HG03342 (cell line): ENCODE measurements around the gene KRTAP2-1.
"Not testable (repeated sequence)": the region's sequence is repeated elsewhere in the genome, so short reads cannot be mapped to it uniquely, and the experiment has no call there.

Experiments used
- ATAC-seq: cut with Tn5 transposase; IDR thresholded peaks from one replicate; pipeline ENCODE4 v1.9.1; 2021; ENCODE audit warnings: mild to moderate bottlenecking, moderate library complexity; ENCODE audit not compliant: unreplicated experiment

KRTAP2-1 gene

GRCh38 chr17:41058741-41059140 is 11.6 kb upstream of the KRTAP2-1 start:
- no peak for ATAC-seq

GRCh38 chr17:41057547-41057946 is 10.4 kb upstream of the KRTAP2-1 start:
- no peak for ATAC-seq

DNA sequence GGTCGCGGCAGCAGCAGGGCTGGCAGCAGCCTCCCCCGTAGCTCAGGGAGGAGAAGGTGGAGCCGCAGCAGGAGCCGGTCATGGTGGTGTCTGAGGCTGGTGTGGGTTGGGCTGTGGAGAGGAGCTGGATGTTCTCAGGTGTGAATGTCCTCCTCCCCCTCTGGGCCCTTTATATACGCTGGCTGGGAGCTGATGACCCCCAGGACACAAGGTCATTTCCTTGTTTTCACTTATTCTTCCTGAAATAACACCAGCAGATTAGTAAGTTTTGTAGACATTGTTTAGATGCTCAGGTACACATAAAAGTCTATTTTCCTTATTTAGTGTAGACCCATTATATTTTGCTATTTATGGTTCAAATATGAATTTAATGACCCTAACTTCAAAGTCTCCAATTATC is 8.0 kb upstream of the KRTAP2-1 start, which contains the start of gene KRTAP2-2:
KRTAP2-2 (minus strand) TSS at position 101 of the 400 bp plus-strand sequence; CDS start at position 82, 19 bp downstream.
- not testable (repeated sequence) for ATAC-seq

DNA sequence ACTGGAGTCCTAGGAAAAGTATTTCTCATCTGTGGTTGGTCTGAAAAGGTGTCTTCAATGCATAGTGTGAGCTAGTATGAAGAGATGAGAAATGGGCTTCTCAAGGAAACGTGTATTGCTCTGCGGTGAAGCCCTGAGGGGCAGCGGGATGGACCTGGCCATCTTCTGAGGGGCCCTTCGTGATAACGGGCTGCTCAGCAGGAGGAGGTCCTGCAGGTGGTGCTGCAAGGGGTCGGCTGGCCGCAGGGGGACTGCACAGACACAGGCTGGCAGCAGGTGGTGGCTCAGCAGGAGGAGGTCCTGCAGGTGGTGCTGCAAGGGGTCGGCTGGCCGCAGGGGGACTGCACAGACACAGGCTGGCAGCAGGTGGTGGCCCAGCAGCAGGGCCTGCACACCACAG is 7.4 kb upstream of the KRTAP2-1 start:
- not testable (repeated sequence) for ATAC-seq

DNA sequence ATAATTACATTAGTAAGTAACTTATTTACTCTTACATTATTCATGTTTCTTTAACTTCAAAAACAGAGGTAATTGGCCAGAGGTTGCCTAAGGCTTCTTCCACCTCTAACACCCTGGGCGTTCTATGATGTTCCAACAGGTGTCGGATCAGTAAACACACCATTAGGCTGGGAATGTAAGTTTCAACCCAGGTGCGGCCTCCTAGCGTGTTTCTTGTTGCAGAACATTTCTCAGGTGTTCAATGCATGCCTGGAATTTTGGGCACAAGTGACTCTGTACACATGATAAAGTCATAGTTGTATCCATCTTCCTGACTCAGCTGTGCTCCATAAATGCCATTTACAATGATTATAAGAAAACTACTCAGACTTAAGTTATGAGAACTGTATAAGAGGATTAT is 6.9 kb upstream of the KRTAP2-1 start:
- no peak for ATAC-seq

GRCh38 chr17:41052566-41052965 is 5.5 kb upstream of the KRTAP2-1 start:
- no peak for ATAC-seq

DNA sequence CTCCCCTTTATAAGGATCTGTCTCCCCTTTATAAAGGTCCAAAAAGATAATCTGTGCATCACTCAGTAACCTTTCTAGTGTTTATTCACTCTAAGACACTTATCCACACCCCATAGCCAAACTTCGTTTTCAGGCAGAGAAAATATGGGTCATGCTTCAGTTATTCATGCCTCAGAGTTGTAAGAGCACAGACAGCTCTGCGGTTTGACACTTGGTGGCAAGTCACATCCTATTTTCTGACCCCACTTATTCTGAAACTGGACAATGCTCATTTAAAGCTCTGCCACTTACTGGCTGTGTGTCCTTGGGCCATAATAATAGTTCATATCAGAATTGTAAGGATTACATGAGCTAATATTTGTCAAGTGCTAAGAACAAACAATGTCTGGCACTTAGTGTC is 2.0 kb upstream of the KRTAP2-1 start:
- ATAC-seq, result no peak

GRCh38 chr17:41048441-41048840 is 1.3 kb upstream of the KRTAP2-1 start:
- no peak for ATAC-seq

DNA sequence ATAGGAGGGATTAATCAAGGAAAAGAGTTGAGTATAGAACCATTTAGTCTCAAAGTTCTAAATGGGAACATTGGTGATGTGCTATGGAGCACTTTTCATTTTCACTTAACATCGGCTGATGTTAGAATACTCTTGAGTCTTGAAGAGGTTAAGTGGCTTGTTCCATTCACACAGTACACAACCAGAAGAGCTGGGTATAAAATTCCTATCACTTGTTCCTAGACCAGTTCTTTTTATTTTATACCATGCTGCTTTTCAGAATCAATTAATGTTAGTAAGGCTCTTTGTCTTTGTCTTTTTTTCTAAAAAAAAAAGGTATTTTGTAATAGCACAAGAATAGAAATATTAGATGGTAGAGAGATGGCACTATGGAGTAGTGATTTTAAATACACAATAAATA is 4.2 kb downstream of the KRTAP2-1 start:
- no peak for ATAC-seq

DNA sequence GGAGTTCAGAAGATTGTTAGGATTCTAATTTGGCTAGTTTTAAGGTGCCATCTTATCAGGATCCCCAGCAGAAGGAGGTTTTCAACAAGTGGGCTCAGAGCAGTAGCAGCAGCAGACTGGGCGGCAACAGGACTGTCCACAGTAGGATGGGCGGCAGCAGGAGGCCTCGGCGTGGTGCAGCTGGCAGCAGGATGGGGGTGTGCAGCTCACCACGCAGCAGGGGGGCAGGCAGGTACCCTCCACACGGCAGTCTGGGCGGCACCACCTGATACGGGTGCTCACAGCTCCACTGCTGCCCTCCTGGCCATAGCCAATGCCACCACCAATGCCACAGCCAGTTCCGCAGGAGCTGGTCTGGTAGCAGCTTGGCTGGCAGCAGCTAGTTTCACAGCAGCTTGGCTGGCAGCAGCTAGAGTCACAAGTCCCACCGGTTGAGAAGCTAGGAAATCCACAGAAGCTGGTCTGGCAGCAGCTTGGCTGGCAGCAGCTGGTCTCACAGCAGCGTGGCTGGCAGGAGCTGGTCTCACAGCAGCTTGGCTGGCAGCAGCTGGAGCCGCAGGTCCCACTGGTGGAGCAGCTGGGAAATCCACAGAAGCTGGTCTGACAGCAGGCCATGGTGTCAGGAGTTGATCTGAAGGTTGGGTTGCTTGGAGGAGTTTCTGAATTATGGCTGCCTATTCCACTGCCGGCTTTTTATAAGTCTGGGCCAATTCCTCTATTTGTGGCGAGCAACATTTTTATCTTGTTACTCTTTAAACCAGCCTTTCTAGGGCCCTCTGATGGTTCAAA is 6.1 kb downstream of the KRTAP2-1 start, which contains the start of gene KRTAP1-1:
KRTAP1-1 (minus strand) TSS at position 668 of the 789 bp plus-strand sequence; CDS start at position 615, 53 bp downstream.
- not testable (repeated sequence) for ATAC-seq

GRCh38 chr17:41037853-41038350 is 9.2 kb downstream of the KRTAP2-1 start:
- no peak for ATAC-seq

DNA sequence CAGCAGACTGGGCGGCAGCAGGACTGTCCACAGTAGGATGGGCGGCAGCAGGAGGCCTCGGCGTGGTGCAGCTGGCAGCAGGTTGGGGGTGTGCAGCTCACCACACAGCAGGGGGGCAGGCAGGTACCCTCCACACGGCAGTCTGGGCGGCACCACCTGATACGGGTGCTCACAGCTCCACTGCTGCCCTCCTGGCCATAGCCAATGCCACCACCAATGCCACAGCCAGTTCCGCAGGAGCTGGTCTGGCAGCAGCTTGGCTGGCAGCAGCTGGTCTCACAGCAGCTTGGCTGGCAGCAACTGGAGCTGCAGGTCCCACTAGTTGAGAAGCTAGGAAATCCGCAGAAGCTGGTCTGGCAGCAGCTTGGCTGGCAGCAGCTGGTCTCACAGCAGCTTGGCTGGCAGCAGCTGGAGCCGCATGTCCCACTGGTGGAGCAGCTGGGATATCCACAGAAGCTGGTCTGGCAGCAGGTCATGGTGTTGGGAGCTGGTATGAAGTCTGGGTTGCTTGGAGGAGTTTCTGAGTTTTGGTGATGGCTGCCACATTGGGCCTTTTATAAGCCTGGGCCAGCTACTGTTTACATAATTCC is 12.7 kb downstream of the KRTAP2-1 start, which contains the start of gene KRTAP1-3:
KRTAP1-3 (minus strand) TSS at position 529 of the 590 bp plus-strand sequence; CDS start at position 476, 53 bp downstream.
- ATAC-seq, result not testable (repeated sequence)

- ATAC-seq, result no peak
Measured at GRCh38 chr17:41029633-41030245, 17.4 kb downstream of the KRTAP2-1 start, which contains the start of gene KRTAP1-4. TSS of gene KRTAP1-4 (minus strand) at chr17:41030195. CDS start at chr17:41030078, 117 bp downstream.

GRCh38 chr17:41026715-41027471 is 20.2 kb downstream of the KRTAP2-1 start, which contains the start of gene KRTAP1-5:
TSS of gene KRTAP1-5 (minus strand) at chr17:41027208. CDS start at chr17:41027155, 53 bp downstream.
- ATAC-seq, result no peak

- no peak for ATAC-seq
Measured at GRCh38 chr17:41024697-41025096, 22.4 kb downstream of the KRTAP2-1 start.

- ATAC-seq, result no peak
Measured at GRCh38 chr17:41020336-41020735, 26.8 kb downstream of the KRTAP2-1 start.

DNA sequence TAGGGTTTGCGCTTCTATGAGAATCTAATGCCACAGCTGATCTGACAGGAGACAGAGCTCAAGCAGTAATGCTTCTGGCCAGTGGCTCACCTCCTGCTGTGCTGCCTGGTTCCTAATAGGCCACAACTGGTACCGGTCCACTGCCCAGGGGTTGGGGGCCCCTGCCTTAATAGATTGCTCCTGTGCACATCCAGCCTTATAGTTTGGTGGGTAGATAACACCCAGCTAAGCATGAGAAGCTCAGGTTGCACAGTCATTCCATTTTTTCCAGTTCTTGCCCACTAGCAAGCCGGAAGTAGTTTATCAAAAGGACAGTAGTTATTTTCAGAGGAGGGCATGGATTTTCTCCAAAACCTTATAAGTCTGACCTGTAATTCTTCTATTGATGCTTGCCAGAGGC is 27.7 kb downstream of the KRTAP2-1 start:
- no peak for ATAC-seq

DNA sequence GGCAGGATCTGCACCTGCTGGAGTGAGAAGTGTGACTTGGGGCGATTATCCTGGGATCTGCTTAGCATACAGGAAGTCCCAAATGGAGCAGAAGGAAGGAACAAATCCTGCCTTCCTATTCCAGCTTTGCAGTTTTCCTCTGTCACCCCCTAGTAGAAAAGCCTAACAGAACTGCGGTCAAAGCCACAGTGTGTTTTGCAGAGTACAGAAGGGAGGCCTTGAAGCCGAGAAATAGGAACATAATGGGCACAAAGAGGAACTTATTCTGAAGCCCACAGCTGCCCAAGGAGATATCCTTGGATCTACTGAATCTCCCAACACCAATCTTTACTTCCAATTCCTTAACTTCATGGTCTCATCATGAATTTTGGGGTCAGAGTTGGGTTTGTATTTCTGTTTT is 28.6 kb downstream of the KRTAP2-1 start:
- ATAC-seq, result no peak

GRCh38 chr17:41016578-41017215 is 30.4 kb downstream of the KRTAP2-1 start:
- no peak for ATAC-seq

DNA sequence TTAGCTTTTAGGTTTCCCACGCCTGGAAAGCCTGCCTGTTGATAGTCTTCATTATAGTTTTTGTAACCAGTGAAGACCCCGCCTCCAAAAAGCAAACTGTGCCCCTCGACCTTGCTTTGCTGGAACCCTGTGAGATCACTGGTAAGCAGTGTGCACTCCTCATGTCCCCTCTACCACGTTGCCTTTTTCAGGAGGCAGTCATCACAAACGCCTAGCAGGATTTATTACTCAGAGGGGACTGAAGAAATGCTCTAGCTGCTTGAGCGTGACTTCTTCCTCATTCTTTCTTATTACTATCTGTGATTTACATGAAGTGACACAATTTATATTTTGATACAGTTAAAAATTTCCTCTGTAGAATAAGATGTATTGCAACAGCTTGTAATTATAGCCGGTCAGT is 31.7 kb downstream of the KRTAP2-1 start:
- no peak for ATAC-seq
